ENCODE measurements around the gene CKMT2. TPM values are rescaled to one million over a fixed set of nuclear protein-coding genes. Genes with fewer than 3 reads are reported as not detected.

The CKMT2 gene
- total RNA-seq, 1 experiment from 2014 or later, result not detected

- Histone ChIP-seq H3K9me3 (no peaks in the 10 kb centered on the region), H3K4me1 (no peaks in the 10 kb centered on the region), H3K27me3 (replicated peaks; ENCODE audit: control insufficient read depth, insufficient read depth, low read length) (no peaks in the 10 kb centered on the region), H3K4me3 (ENCODE audit: low read depth, low read length) (no peak overlapping the region), H3K36me3 (ENCODE audit: control insufficient read depth, insufficient read depth, low read length) (no peaks in the 10 kb centered on the region)
- no peak overlapping the region for H3K27ac Mint-ChIP-seq (ENCODE audit: unreplicated experiment)
- no peak overlapping the region for H3K4me3 Mint-ChIP-seq (ENCODE audit: unreplicated experiment)
- H3K4me1 Mint-ChIP-seq (ENCODE audit: low read depth, unreplicated experiment), result no peaks in the 10 kb centered on the region
- no peaks in the 10 kb centered on the region for H3K27me3 Mint-ChIP-seq (ENCODE audit: insufficient read depth, unreplicated experiment)
- BruUV-seq (replicated peaks), result no TSS peak
- TF ChIP-seq CTCF (IDR thresholded peaks at IDR 0.05; ENCODE audit: insufficient read depth in 1 of 2, low read depth in 1 of 2, low read length in 1 of 2, severe bottlenecking in 1 of 2, unreplicated experiment in 1 of 2), result no peak
- intact Hi-C loops (cut with micrococcal nuclease; ENCODE audit: unreplicated experiment), result no loop called here
- H3K36me3 Mint-ChIP-seq (ENCODE audit: insufficient read depth, unreplicated experiment), result no peaks in the 10 kb centered on the region
- POLR2A ChIA-PET, result no interaction called here
- no peaks in the 10 kb centered on the region for H3K9me3 Mint-ChIP-seq (ENCODE audit: unreplicated experiment)
- no peak for DNase-seq
- CTCF ChIA-PET, result interaction anchor here (0.6 kb wide), 1 partner anchor 406 kb away, joined by 3 read pairs; no protein-coding TSS in a partner anchor
These were observed 28.9 kb upstream of the CKMT2 start for GRCh38 chr5:81204205-81204604.

GRCh38 chr5:81205058-81205457, 28.1 kb upstream of the CKMT2 start:
- no peaks in the 10 kb centered on the region for H3K36me3 ChIP-seq (ENCODE audit: control insufficient read depth, insufficient read depth, low read length)
- H3K4me3 Mint-ChIP-seq (ENCODE audit: unreplicated experiment), result no peak overlapping the region
- H3K9me3 ChIP-seq, result no peaks in the 10 kb centered on the region
- no peak for DNase-seq
- H3K4me3 ChIP-seq (ENCODE audit: low read depth, low read length), result no peak overlapping the region
- no peaks in the 10 kb centered on the region for H3K9me3 Mint-ChIP-seq (ENCODE audit: unreplicated experiment)
- ChIA-PET POLR2A (interaction anchor here (0.5 to 0.6 kb wide), 2 partner anchors 97 to 439 kb away, joined by 3 to 6 read pairs; no protein-coding TSS in a partner anchor), CTCF (no interaction called here)
- no peaks in the 10 kb centered on the region for H3K27me3 ChIP-seq (replicated peaks; ENCODE audit: control insufficient read depth, insufficient read depth, low read length)
- no peak for TF ChIP-seq CTCF (IDR thresholded peaks at IDR 0.05; ENCODE audit: insufficient read depth in 1 of 2, low read depth in 1 of 2, low read length in 1 of 2, severe bottlenecking in 1 of 2, unreplicated experiment in 1 of 2)
- no TSS peak for BruUV-seq (replicated peaks)
- intact Hi-C loops (cut with micrococcal nuclease; ENCODE audit: unreplicated experiment), result no loop called here
- no peaks in the 10 kb centered on the region for H3K36me3 Mint-ChIP-seq (ENCODE audit: insufficient read depth, unreplicated experiment)
- H3K4me1 Mint-ChIP-seq (ENCODE audit: low read depth, unreplicated experiment), result no peaks in the 10 kb centered on the region
- no peaks in the 10 kb centered on the region for H3K4me1 ChIP-seq
- no peaks in the 10 kb centered on the region for H3K27me3 Mint-ChIP-seq (ENCODE audit: insufficient read depth, unreplicated experiment)
- H3K27ac Mint-ChIP-seq (ENCODE audit: unreplicated experiment), result no peak overlapping the region

GRCh38 chr5:81207009-81207408, 26.1 kb upstream of the CKMT2 start:
- H3K9me3 Mint-ChIP-seq (ENCODE audit: unreplicated experiment), result no peaks in the 10 kb centered on the region
- peak; percentile 15 to 25 for TF ChIP-seq CTCF (IDR thresholded peaks at IDR 0.05; ENCODE audit: insufficient read depth in 1 of 2, low read depth in 1 of 2, low read length in 1 of 2, severe bottlenecking in 1 of 2, unreplicated experiment in 1 of 2)
- H3K36me3 Mint-ChIP-seq (ENCODE audit: insufficient read depth, unreplicated experiment), result no peaks in the 10 kb centered on the region
- BruUV-seq (replicated peaks), result no TSS peak
- Histone ChIP-seq H3K4me1 (no peaks in the 10 kb centered on the region), H3K9me3 (no peaks in the 10 kb centered on the region), H3K4me3 (ENCODE audit: low read depth, low read length) (no peak overlapping the region), H3K36me3 (ENCODE audit: control insufficient read depth, insufficient read depth, low read length) (no peaks in the 10 kb centered on the region), H3K27me3 (replicated peaks; ENCODE audit: control insufficient read depth, insufficient read depth, low read length) (no peaks in the 10 kb centered on the region)
- POLR2A ChIA-PET, result no interaction called here
- H3K4me1 Mint-ChIP-seq (ENCODE audit: low read depth, unreplicated experiment), result no peaks in the 10 kb centered on the region
- no peak overlapping the region for H3K4me3 Mint-ChIP-seq (ENCODE audit: unreplicated experiment)
- H3K27me3 Mint-ChIP-seq (ENCODE audit: insufficient read depth, unreplicated experiment), result no peaks in the 10 kb centered on the region
- H3K27ac Mint-ChIP-seq (ENCODE audit: unreplicated experiment), result no peak overlapping the region
- intact Hi-C loops (cut with micrococcal nuclease; ENCODE audit: unreplicated experiment), result no loop called here
- CTCF ChIA-PET, result no interaction called here
- peak in 1 of 2 experiments; percentile 22 for DNase-seq

Data from Caco-2 (cell line).